GM19455 (cell line): ENCODE measurements around the gene SPAG16.

Experiments used
- ATAC-seq: cut with Tn5 transposase; IDR thresholded peaks from one replicate; pipeline ENCODE4 v1.9.1; 2021; ENCODE audit not compliant: unreplicated experiment

Gene SPAG16

GRCh38 chr2:214341646-214342045 is 1057.4 kb downstream of the SPAG16 start:
- no peak for ATAC-seq

DNA sequence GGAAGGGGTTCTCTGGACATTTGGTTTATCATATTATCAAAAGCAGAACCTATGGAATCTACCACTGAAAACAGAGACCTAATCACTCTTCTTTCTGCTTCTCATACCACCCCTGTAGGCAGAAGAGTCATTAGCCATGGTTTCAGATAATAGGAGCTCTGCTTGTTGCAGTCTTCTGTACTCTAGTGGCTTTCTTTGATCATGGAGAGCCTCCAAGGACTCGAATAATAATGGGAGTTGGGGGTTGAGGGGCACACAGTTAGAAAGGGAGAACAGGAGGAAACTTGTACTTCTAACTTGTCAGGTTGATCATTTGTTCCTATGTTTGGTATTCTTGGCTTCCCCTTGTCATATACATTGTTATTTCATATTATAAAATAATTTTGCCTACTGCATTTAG is 1074.2 kb downstream of the SPAG16 start:
- ATAC-seq = no peak

- no peak for ATAC-seq
These were observed 1076.9 kb downstream of the SPAG16 start for GRCh38 chr2:214361116-214361515.

DNA sequence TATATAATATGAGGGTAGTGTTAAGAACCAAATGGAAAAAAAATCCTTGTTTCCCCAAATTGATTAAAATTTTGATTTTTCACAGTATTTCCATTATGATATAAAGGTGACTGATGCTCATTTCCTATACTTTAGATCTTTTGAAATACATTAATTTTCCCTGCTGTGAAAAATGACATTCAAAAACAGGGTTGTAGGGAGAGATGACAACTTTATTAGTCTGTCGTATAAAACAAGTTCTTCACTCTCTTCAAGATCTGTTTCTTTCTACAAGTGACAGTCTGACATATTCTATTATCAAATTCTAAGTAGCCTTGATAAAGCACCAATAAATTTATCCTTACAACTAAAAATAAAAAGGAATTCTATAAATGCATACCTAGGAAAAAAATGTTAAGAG is 1081.3 kb downstream of the SPAG16 start:
- no peak for ATAC-seq

DNA sequence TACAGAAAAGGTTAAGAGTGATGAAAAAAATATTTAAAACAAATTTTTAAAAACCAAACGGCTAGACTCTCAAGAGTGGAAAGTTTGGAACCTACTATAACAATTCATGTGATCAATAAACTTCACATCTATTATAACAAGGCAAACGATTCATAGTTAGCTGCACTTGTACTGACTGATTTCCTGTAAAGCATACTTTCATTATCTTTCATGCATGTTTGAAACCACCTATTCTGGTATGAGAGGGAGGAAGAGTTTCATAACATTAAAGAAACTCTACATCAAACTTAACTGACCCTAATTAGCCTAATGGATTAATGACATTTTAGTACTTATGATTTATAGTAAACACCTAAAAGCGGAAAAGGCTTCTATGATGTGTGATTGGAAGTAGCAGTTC is 1082.9 kb downstream of the SPAG16 start:
- ATAC-seq = no peak

GRCh38 chr2:214376618-214377285 is 1092.5 kb downstream of the SPAG16 start:
- no peak for ATAC-seq

- no peak for ATAC-seq
These were observed 1093.0 kb downstream of the SPAG16 start for GRCh38 chr2:214377286-214377624.

GRCh38 chr2:214378455-214379103 is 1094.3 kb downstream of the SPAG16 start:
- no peak for ATAC-seq

- no peak for ATAC-seq
These were observed 1095.0 kb downstream of the SPAG16 start for GRCh38 chr2:214379227-214379626.

GRCh38 chr2:214380681-214381080 is 1096.4 kb downstream of the SPAG16 start:
- ATAC-seq = no peak

GRCh38 chr2:214382229-214382628 is 1098.0 kb downstream of the SPAG16 start:
- ATAC-seq = no peak

GRCh38 chr2:214386720-214387119 is 1102.5 kb downstream of the SPAG16 start:
- no peak for ATAC-seq

- no peak for ATAC-seq
These were observed 1105.1 kb downstream of the SPAG16 start for GRCh38 chr2:214389334-214389733.

- no peak for ATAC-seq
These were observed 1109.5 kb downstream of the SPAG16 start for GRCh38 chr2:214393796-214394195.

DNA sequence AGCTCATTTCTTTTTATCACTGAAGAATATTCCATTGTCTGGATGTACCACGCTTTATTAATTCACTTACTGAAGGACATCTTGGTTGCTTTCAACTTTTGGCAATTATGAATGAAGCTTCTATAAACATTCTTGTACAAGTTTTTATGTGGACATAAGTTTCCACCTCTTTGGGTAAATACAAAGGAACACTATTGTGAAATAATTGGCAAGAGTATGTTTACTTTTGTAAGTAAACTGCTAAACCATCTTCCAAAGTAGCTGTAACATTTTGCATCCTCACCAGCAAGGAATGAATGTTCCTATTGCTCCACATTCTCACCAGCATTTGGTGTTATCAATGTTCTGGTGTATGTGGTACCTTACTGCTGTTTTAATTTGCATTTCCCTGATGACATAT is 1110.8 kb downstream of the SPAG16 start:
- ATAC-seq = no peak

- ATAC-seq = no peak
These were observed 1117.3 kb downstream of the SPAG16 start for GRCh38 chr2:214401580-214401979.

DNA sequence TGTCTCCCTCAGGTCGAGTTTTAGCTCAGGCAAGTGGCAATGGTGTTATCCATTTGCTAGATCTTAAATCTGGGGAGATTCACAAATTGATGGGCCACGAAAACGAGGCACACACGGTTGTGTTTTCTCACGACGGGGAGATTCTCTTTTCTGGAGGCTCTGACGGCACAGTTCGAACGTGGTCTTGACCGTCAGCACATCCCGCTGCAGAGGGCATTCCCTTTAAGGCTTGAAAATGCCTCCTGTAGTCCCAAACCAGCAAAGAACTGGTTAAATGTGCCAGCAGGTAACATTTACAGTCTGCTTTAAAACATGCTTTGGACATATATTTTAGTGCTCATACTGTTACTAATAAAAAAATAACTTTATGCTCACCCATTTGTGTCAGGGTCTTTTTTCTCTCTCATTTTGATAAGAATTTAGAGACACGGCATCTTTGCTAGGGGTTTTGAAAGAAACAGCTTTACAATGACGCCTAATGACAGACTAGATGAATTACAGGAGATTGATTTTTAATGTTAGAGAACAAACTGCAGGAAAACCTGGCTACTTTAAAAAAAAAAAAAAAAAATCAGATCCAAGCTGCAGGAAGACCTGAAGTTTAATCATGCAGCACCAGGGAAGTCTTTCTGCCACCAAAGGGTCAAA is 1126.0 kb downstream of the SPAG16 start:
- no peak for ATAC-seq

DNA sequence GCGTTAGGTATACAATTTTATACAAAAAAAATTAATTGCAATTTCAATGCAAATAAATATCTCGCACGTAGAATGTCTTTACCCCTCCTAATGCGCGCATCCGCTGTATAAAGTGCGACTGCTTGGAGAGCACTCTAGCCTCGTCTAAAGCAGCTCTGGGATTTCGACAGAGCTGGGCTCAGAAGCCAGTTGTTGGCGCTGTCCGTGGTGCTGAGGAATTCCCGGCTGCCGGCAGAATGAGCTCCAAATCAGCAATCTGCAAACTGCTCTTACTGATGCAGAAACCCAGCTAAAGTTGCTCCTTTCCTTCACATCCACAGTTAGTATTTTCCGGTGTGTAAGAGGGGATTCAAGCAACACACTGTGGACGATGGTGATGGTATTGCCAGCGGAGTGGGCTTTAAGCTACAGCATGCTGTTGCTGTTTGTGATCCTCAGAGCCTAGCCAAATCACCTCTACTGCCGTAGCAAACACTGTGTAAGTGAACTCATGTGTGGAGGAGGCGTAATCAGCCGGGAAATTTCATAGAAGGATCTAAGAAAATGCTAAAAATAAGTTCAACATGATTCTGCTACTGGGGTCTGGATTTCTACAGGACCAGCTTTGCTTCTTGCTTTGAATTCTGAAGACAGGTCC is 1126.8 kb downstream of the SPAG16 start, which contains the start of gene VWC2L:
Gene VWC2L, plus strand, starts transcription at position 137 of the 637 bp plus-strand sequence. CDS start 3,140 bp downstream, outside the sequence.
- ATAC-seq = no peak

DNA sequence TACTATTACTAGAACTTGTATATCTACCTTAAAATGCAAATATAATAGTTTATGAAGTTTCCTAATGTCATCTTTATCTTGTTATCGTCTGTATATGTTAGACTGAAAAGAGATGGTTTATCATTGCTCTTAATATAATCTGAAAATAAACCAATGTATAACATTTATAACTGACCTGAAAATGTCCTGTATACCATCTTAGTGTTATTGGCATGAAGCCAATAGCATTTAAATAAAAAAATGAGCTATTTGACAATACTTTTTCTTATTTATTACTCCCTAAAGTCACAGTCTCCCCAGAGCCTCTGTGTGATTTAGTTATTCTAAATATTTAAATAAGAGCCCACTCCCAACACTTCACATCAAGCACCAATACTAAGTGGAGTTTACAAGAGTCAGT is 1128.4 kb downstream of the SPAG16 start:
- ATAC-seq = no peak

DNA sequence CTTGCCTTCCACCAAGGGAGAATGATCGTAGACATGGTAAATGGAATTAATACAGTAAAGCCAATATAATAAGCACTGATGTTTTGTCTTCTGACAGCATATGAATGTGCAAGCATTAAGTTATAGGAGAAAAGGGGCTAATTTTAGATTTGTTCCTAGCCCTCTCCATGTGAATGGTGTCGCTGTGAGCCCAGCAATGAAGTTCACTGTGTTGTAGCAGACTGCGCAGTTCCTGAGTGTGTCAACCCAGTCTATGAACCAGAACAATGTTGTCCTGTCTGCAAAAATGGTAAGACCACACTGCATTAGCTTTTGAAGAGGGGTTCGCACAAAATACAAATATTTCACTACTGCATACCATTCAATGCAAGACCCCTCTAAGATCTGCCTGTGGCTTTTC is 1152.2 kb downstream of the SPAG16 start:
- no peak for ATAC-seq

DNA sequence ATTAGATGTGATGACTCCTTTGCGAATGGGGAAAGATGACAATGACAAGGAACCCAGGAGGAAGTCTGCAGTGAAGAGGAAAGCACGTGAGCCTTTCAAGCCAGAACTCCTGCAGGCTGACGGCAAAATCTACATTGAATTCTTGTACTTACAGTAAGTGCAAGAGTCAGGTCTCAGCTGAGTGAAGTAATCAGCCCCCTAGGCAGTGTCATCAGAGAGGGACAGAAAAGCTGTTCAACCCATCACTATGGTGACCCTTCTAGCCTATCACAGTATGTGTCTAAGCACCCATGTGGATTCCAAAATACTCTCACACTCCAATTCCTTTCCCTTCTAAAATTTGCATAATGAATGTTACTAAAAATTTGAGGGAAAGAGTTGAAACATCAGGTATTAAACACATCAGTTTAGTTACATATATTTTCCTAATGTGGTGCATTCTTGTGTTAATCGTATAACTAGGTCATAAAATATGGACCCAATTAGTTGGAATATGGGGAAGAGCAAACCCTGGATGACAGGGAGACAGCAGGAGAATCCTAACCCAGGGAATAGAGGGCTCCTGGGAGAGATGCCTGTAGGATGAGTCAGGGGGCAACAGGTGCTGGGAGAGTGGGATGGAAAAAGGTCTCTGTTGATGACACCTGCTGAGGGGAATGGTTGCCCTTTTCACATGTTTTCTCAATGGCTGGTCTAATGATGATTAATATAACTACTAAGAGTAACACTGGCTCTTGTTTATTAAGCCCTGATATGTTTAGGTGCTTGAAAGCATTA is 1166.0 kb downstream of the SPAG16 start:
- no peak for ATAC-seq
